Esophagus squamous epithelium (tissue), 5 donors: ENCODE data around the gene LMF1. TPM values are rescaled to one million over a fixed set of nuclear protein-coding genes. Genes with fewer than 3 reads are reported as not detected.

Experiments
- DNase-seq: peaks from one replicate; lab custom pipeline; 2025; lab: John Stamatoyannopoulos, UW
- H3K27ac ChIP-seq, 4 donors: fragments of 200-600 bp; sonication (generic); one replicate each; pipeline ENCODE4 v1.5.1; 2016 to 2019; ENCODE audit warnings: mild to moderate bottlenecking in 1 of 4
- H3K27me3 ChIP-seq, 4 donors: fragments of 200-600 bp; sonication (generic); 1 replicate in 3 of 4; 2 replicates in 1 of 4; pipeline versions ENCODE4 v1.5.1 to v1.6.0; 2017 to 2021; ENCODE audit warnings: antibody characterized with exemption in 1 of 4
- H3K36me3 ChIP-seq, 3 donors: fragments of 200-600 bp; sonication (generic); one replicate each; pipeline ENCODE4 v1.5.1; 2016 to 2019
- H3K4me1 ChIP-seq, 3 donors: fragments of 200-600 bp; sonication (generic); one replicate each; pipeline ENCODE4 v1.5.1; 2017 to 2019
- H3K4me3 ChIP-seq, 4 donors: fragments of 200-600 bp; sonication (generic); 1 replicate in 3 of 4; 2 replicates in 1 of 4; pipeline ENCODE4 v1.5.1; 2016 to 2019; ENCODE audit warnings: mild to moderate bottlenecking in 2 of 4, moderate library complexity in 1 of 4
- H3K9me3 ChIP-seq, 3 donors: fragments of 200-600 bp; sonication (generic); one replicate each; pipeline ENCODE4 v1.5.1; 2016 to 2019
- CTCF ChIP-seq, 6 experiments: fragments of 450-650 bp in 4 of 6; fragments of 200-600 bp in 2 of 6; sonication (generic) in 2 of 6; IDR thresholded peaks; one replicate each; pipeline ENCODE4 v1.5.1; 2016 to 2019; ENCODE audit warnings: antibody characterized with exemption in 6 of 6, mild to moderate bottlenecking in 4 of 6, moderate library complexity in 4 of 6
- POLR2A ChIP-seq, 4 donors: fragments of 450-650 bp; IDR thresholded peaks; one replicate each; pipeline ENCODE4 v1.6.1; 2017; ENCODE audit warnings: antibody characterized with exemption in 4 of 4, mild to moderate bottlenecking in 4 of 4, moderate library complexity in 3 of 4
- WGBS, 2 donors: methylation state at CpG; one replicate each; pipeline ENCODE4 v1.1.5; 2018; 5-methylcytosine and 5-hydroxymethylcytosine counted together
- intact Hi-C: fragments of 100-400 bp; cut with DNase I; formaldehyde crosslinking; loops from one replicate; pipeline ENCODE4 v1.15.0; 2022
- total RNA-seq, 4 donors: library from RNA; depleted of rRNA; stranded (reverse); fragments of >200 nt; gene quantifications; one replicate each; pipeline ENCODE4 v1.1.0, GENCODE V29; 2016
- donor health status: DM: yes; HTN: yes; CAD: no.

The LMF1 gene
- total RNA-seq, 4 donors from 2014 or later, result 13.3 to 34.4 (median 23.8) TPM

GRCh38 chr16:986411-986810 lies 15.6 kb upstream of the LMF1 start:
- no peak for TF ChIP-seq CTCF (IDR thresholded peaks at IDR 0.05)
- TF ChIP-seq POLR2A (IDR thresholded peaks at IDR 0.05), result no peak
- peaks cover 0 to 96% (median 12%) of the 10 kb centered on the region in 4 donors for H3K27me3 ChIP-seq
- WGBS, 2 donors, result 59 to 65% methylated on average over 8 of the region's 8 CpGs

GRCh38 chr16:985646-986400 lies 15.0 kb upstream of the LMF1 start:
- H3K9me3 ChIP-seq, result no peaks in the 10 kb centered on the region
- no peak for DNase-seq
- intact Hi-C loops, result no loop called here
- H3K36me3 ChIP-seq, result no peaks in the 10 kb centered on the region
- TF ChIP-seq CTCF (IDR thresholded peaks at IDR 0.05) (no peak), POLR2A (IDR thresholded peaks at IDR 0.05) (no peak)
- H3K4me1 ChIP-seq, result peaks cover 3 to 24% (median 17%) of the 10 kb centered on the region in 3 donors
- H3K4me3 ChIP-seq, result no peak overlapping the region
- H3K27ac ChIP-seq, result no peak overlapping the region
- 80 to 81% methylated on average over 17 to 23 of the region's 32 CpGs for WGBS, 2 donors
- H3K27me3 ChIP-seq, result peaks cover 0 to 100% (median 12%) of the 10 kb centered on the region in 4 donors

More at GRCh38 chr16:986411-986810, 15.6 kb upstream of the LMF1 start:
- no peak for DNase-seq
- Histone ChIP-seq H3K9me3 (no peaks in the 10 kb centered on the region), H3K4me3 (no peak overlapping the region), H3K4me1 (peaks cover 3 to 22% (median 11%) of the 10 kb centered on the region in 3 donors), H3K27ac (no peak overlapping the region), H3K36me3 (no peaks in the 10 kb centered on the region)
- intact Hi-C loops, result no loop called here

GRCh38 chr16:984736-985636 lies 14.2 kb upstream of the LMF1 start:
- no peak for DNase-seq
- intact Hi-C loops, result no loop called here
- no peak for TF ChIP-seq CTCF (IDR thresholded peaks at IDR 0.05)
- TF ChIP-seq POLR2A (IDR thresholded peaks at IDR 0.05), result no peak
- H3K36me3 ChIP-seq, result no peaks in the 10 kb centered on the region
- H3K4me3 ChIP-seq, result no peak overlapping the region
- no peaks in the 10 kb centered on the region for H3K9me3 ChIP-seq
- peaks cover 6 to 100% (median 17%) of the 10 kb centered on the region in 4 donors for H3K27me3 ChIP-seq
- WGBS, 2 donors, result 92 to 96% methylated on average over 5 to 14 of the region's 78 CpGs
- peaks cover 9 to 32% (median 25%) of the 10 kb centered on the region in 3 donors for H3K4me1 ChIP-seq
- no peak overlapping the region for H3K27ac ChIP-seq

GRCh38 chr16:984121-984694 lies 13.4 kb upstream of the LMF1 start:
- intact Hi-C loops, result no loop called here
- TF ChIP-seq CTCF (IDR thresholded peaks at IDR 0.05), result no peak
- no peak for TF ChIP-seq POLR2A (IDR thresholded peaks at IDR 0.05)
- 44 to 50% methylated on average over 2 to 6 of the region's 22 CpGs for WGBS, 2 donors
- Histone ChIP-seq H3K4me3 (no peak overlapping the region), H3K4me1 (peaks cover 9 to 35% (median 29%) of the 10 kb centered on the region in 3 donors), H3K27ac (no peak overlapping the region), H3K36me3 (no peaks in the 10 kb centered on the region), H3K27me3 (peaks cover 7 to 100% (median 22%) of the 10 kb centered on the region in 4 donors), H3K9me3 (no peaks in the 10 kb centered on the region)
- no peak for DNase-seq
